ENCODE results near the gene DOCK9.

The DOCK9 gene

GRCh38 chr13:98927951-98928927, 49.6 kb downstream of the DOCK9 start:
- H3K4me3 ChIP-seq (ENCODE audit: low read depth, low read length): no peak overlapping the region
- peak; percentile 71 for DNase-seq (ENCODE audit: low read depth)

- no peak for DNase-seq (ENCODE audit: low read depth)
- H3K4me3 ChIP-seq (ENCODE audit: low read depth, low read length): no peak overlapping the region
Measured at GRCh38 chr13:98925949-98926348, 51.9 kb downstream of the DOCK9 start.

GRCh38 chr13:98923641-98924397, 54.0 kb downstream of the DOCK9 start:
- no peak for DNase-seq (ENCODE audit: low read depth)
- H3K4me3 ChIP-seq (ENCODE audit: low read depth, low read length): no peak overlapping the region

- DNase-seq (ENCODE audit: low read depth): no peak
- no peak overlapping the region for H3K4me3 ChIP-seq (ENCODE audit: low read depth, low read length)
Measured at GRCh38 chr13:98922306-98922705, 55.6 kb downstream of the DOCK9 start.

- H3K4me3 ChIP-seq (ENCODE audit: low read depth, low read length): no peak overlapping the region
Measured at GRCh38 chr13:98921786-98922185, 56.1 kb downstream of the DOCK9 start.

GRCh38 chr13:98921015-98921580, 56.8 kb downstream of the DOCK9 start:
- no peak for DNase-seq (ENCODE audit: low read depth)
- H3K4me3 ChIP-seq (ENCODE audit: low read depth, low read length): no peak overlapping the region

More at GRCh38 chr13:98921786-98922185, 56.1 kb downstream of the DOCK9 start:
- no peak for DNase-seq (ENCODE audit: low read depth)

- no peak overlapping the region for H3K4me3 ChIP-seq (ENCODE audit: low read depth, low read length)
- DNase-seq (ENCODE audit: low read depth): no peak
Measured at GRCh38 chr13:98919566-98919965, 58.3 kb downstream of the DOCK9 start.

- DNase-seq (ENCODE audit: low read depth): no peak
- no peak overlapping the region for H3K4me3 ChIP-seq (ENCODE audit: low read depth, low read length)
Measured at GRCh38 chr13:98918771-98919170, 59.1 kb downstream of the DOCK9 start.

GRCh38 chr13:98917116-98917515, 60.7 kb downstream of the DOCK9 start:
- H3K4me3 ChIP-seq (ENCODE audit: low read depth, low read length): no peak overlapping the region
- DNase-seq (ENCODE audit: low read depth): no peak

- no peak overlapping the region for H3K4me3 ChIP-seq (ENCODE audit: low read depth, low read length)
- no peak for DNase-seq (ENCODE audit: low read depth)
Measured at GRCh38 chr13:98916403-98916802, 61.5 kb downstream of the DOCK9 start.

- DNase-seq (ENCODE audit: low read depth): no peak
- no peak overlapping the region for H3K4me3 ChIP-seq (ENCODE audit: low read depth, low read length)
Measured at GRCh38 chr13:98915981-98916380, 61.9 kb downstream of the DOCK9 start.

GRCh38 chr13:98915563-98915962, 62.3 kb downstream of the DOCK9 start:
- no peak for DNase-seq (ENCODE audit: low read depth)
- no peak overlapping the region for H3K4me3 ChIP-seq (ENCODE audit: low read depth, low read length)

GRCh38 chr13:98913741-98914140, 64.1 kb downstream of the DOCK9 start:
- DNase-seq (ENCODE audit: low read depth): no peak
- H3K4me3 ChIP-seq (ENCODE audit: low read depth, low read length): no peak overlapping the region

GRCh38 chr13:98912846-98913245, 65.0 kb downstream of the DOCK9 start:
- no peak for DNase-seq (ENCODE audit: low read depth)
- no peak overlapping the region for H3K4me3 ChIP-seq (ENCODE audit: low read depth, low read length)

- no peak for DNase-seq (ENCODE audit: low read depth)
- no peak overlapping the region for H3K4me3 ChIP-seq (ENCODE audit: low read depth, low read length)
Measured at GRCh38 chr13:98910501-98910951, 67.3 kb downstream of the DOCK9 start.

- no peak overlapping the region for H3K4me3 ChIP-seq (ENCODE audit: low read depth, low read length)
- no peak for DNase-seq (ENCODE audit: low read depth)
Measured at GRCh38 chr13:98909016-98909415, 68.8 kb downstream of the DOCK9 start.

- H3K4me3 ChIP-seq (ENCODE audit: low read depth, low read length): no peak overlapping the region
- DNase-seq (ENCODE audit: low read depth): no peak
Measured at GRCh38 chr13:98906746-98907502, 70.9 kb downstream of the DOCK9 start.

GRCh38 chr13:98905199-98905598, 72.7 kb downstream of the DOCK9 start:
- no peak overlapping the region for H3K4me3 ChIP-seq (ENCODE audit: low read depth, low read length)
- no peak for DNase-seq (ENCODE audit: low read depth)

- no peak overlapping the region for H3K4me3 ChIP-seq (ENCODE audit: low read depth, low read length)
- peak; percentile 11 for DNase-seq (ENCODE audit: low read depth)
Measured at GRCh38 chr13:98900442-98900841, 77.4 kb downstream of the DOCK9 start.
